Natural killer cell (primary cell): Measurements from ENCODE around the gene HK1. TPM values are rescaled to one million over a fixed set of nuclear protein-coding genes. Genes with fewer than 3 reads are reported as not detected.

Source experiments
- ATAC-seq, 3 donors: fragments of 150-1000 bp in 2 of 3; fragments of 200-7000 bp in 1 of 3; cut with Tn5 transposase; 1 replicate in 1 of 3; 2 replicates in 2 of 3; pipeline ENCODE4 v1.10.0; 2021; ENCODE audit warnings: mild to moderate bottlenecking in 2 of 3, moderate library complexity in 2 of 3
- DNase-seq, 2 donors: peaks; one replicate each; pipeline versions ENCODE4 v3.0.0 to v3.0.0-alpha.2; 2013 to 2021; ENCODE audit warnings: mixed read lengths in 1 of 2
- H3K27ac ChIP-seq: one replicate; pipeline ENCODE4 v1.5.1; 2013; ENCODE audit warnings: mild to moderate bottlenecking, low read length
- H3K27me3 ChIP-seq: one replicate; pipeline ENCODE4 v1.6.1; 2013; ENCODE audit warnings: low read length; ENCODE audit not compliant: control insufficient read depth, insufficient read depth
- H3K36me3 ChIP-seq: one replicate; pipeline ENCODE4 v1.6.1; 2013; ENCODE audit warnings: low read length; ENCODE audit not compliant: control insufficient read depth, insufficient read depth
- H3K4me1 ChIP-seq: one replicate; pipeline ENCODE4 v1.6.1; 2013; ENCODE audit warnings: low read length; ENCODE audit not compliant: control insufficient read depth, insufficient read depth
- H3K4me3 ChIP-seq: one replicate; pipeline ENCODE4 v1.5.1; 2013; ENCODE audit warnings: low read length
- H3K9me3 ChIP-seq: one replicate; pipeline ENCODE4 v1.6.1; 2013; ENCODE audit warnings: low read length; ENCODE audit not compliant: control insufficient read depth, insufficient read depth
- H3K27ac Mint-ChIP-seq, 2 donors: one replicate each; pipeline ENCODE4 v1.8.0; 2022; ENCODE audit warnings: mild to moderate bottlenecking in 2 of 2, mixed read lengths in 2 of 2, moderate library complexity in 1 of 2
- H3K27me3 Mint-ChIP-seq, 2 donors: one replicate each; pipeline ENCODE4 v1.8.0; 2022; ENCODE audit warnings: low read depth in 2 of 2, mixed read lengths in 2 of 2
- H3K36me3 Mint-ChIP-seq: one replicate; pipeline ENCODE4 v1.8.0; 2022; ENCODE audit warnings: mixed read lengths
- H3K4me1 Mint-ChIP-seq, 2 donors: one replicate each; pipeline ENCODE4 v1.8.0; 2022; ENCODE audit warnings: mixed read lengths in 2 of 2
- H3K4me3 Mint-ChIP-seq: one replicate; pipeline ENCODE4 v1.8.0; 2022; ENCODE audit warnings: mild to moderate bottlenecking, moderate library complexity, mixed read lengths
- H3K9me3 Mint-ChIP-seq, 2 donors: one replicate each; pipeline ENCODE4 v1.8.0; 2022; ENCODE audit warnings: mixed read lengths in 2 of 2
- WGBS: methylation state at CpG from one replicate; pipeline ENCODE4 v1.1.7; 2013; ENCODE audit warnings: missing lambda C conversion rate; ENCODE audit not compliant: insufficient coverage; 5-methylcytosine and 5-hydroxymethylcytosine counted together
- intact Hi-C: fragments of 100-400 bp; cut with micrococcal nuclease; formaldehyde crosslinking; loops from one replicate; pipeline ENCODE4 v1.14.2; 2022
- total RNA-seq, 4 donors: library from RNA; stranded (reverse); fragments of 120-200 nt in 1 of 4; gene quantifications; one replicate each; pipeline versions ENCODE4 v1.2.3 to v1.2.4, GENCODE V29; 2013 to 2022
- TF ChIP-seq, protein P1 (sequence below): fragments of 200-600 bp; IDR thresholded peaks from one replicate; pipeline ENCODE4 v1.8.0; 2022; ENCODE audit warnings: antibody characterized with exemption

The HK1 gene
- total RNA-seq, 3 donors from 2014 or later (not counting 1 experiment from before 2014, with no cell fraction given) = 58.4 to 72.6 (median 69.5) TPM

DNA sequence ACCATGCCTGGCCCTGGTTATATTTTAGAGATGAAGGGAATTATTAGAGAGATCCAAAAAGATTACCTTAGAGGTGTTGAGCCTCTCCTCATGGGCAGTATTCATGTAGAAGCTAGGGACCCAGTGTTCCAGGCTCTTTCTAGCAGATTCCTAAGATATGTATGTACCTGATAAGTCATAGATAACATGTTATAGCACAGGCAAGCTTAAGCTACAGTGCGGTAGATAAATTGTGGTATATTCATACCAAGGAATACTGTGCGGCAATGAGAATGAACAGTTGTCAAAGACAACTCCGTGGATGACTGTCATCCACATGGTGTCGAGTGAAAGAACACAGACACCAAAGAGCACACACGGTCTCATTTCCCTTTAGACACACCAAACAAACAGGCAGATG is 85.4 kb downstream of the HK1 start:
- TF ChIP-seq, protein P1, sequence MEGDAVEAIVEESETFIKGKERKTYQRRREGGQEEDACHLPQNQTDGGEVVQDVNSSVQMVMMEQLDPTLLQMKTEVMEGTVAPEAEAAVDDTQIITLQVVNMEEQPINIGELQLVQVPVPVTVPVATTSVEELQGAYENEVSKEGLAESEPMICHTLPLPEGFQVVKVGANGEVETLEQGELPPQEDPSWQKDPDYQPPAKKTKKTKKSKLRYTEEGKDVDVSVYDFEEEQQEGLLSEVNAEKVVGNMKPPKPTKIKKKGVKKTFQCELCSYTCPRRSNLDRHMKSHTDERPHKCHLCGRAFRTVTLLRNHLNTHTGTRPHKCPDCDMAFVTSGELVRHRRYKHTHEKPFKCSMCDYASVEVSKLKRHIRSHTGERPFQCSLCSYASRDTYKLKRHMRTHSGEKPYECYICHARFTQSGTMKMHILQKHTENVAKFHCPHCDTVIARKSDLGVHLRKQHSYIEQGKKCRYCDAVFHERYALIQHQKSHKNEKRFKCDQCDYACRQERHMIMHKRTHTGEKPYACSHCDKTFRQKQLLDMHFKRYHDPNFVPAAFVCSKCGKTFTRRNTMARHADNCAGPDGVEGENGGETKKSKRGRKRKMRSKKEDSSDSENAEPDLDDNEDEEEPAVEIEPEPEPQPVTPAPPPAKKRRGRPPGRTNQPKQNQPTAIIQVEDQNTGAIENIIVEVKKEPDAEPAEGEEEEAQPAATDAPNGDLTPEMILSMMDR = no peak
- WGBS = 95% methylated on average over 5 of the region's 5 CpGs

DNA sequence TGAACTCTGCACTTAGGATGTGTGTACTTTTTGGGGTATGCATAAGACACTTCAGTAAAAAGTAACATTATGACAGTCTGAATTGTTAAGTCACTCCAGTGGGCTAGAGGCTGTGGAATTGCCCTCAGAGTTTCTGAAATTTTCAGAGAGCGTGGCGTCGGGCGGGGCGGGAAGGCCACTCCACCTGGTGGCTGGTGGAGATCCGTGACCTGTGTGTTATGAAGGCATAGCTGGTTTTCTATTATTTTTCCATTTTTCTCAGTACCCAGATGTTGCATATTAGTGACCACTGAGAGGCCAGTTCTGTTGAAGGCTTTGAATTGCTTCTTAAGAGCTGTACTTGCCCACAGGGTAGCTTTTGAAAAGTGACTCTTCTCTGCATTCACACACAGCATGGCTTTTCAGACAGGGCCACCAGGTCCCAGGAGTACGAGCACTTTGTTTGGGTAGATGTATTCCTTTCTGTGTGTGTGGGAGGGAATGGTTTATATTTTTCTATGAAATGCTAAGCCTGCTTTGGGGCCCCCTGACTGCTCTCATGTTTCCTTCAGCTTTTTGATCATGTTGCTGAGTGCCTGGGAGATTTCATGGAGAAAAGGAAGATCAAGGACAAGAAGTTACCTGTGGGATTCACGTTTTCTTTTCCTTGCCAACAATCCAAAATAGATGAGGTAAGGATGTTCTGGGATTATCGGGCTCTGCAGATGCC is 86.1 kb downstream of the HK1 start:
- Histone ChIP-seq H3K36me3 (peaks cover 47% of the 10 kb centered on the region), H3K4me1 (peaks cover 17% of the 10 kb centered on the region), H3K27ac (no peak overlapping the region), H3K27me3 (no peaks in the 10 kb centered on the region), H3K9me3 (no peaks in the 10 kb centered on the region), H3K4me3 (no peak overlapping the region)
- WGBS = 89% methylated on average over 8 of the region's 9 CpGs
- intact Hi-C loops = no loop called here
- no peak for ATAC-seq
- H3K9me3 Mint-ChIP-seq = no peaks in the 10 kb centered on the region
- no peaks in the 10 kb centered on the region for H3K27me3 Mint-ChIP-seq
- no peak overlapping the region for H3K4me3 Mint-ChIP-seq
- peak in 1 of 2 donors; percentile 36 for DNase-seq
- H3K36me3 Mint-ChIP-seq = peaks cover 4% of the 10 kb centered on the region
- H3K27ac Mint-ChIP-seq = peak overlapping the region in 1 of 2 donors; percentile 3
- TF ChIP-seq, protein P1 = no peak
- H3K4me1 Mint-ChIP-seq = peaks cover 16 to 27% of the 10 kb centered on the region in 2 donors

More for the DNA sequence above, 85.4 kb downstream of the HK1 start:
- H3K36me3 Mint-ChIP-seq = no peaks in the 10 kb centered on the region
- intact Hi-C loops = no loop called here
- peaks cover 20 to 30% of the 10 kb centered on the region in 2 donors for H3K4me1 Mint-ChIP-seq
- no peak overlapping the region for H3K4me3 Mint-ChIP-seq
- no peak for ATAC-seq
- peaks cover 25% of the 10 kb centered on the region for H3K4me1 ChIP-seq
- no peaks in the 10 kb centered on the region for H3K27me3 Mint-ChIP-seq
- no peak overlapping the region for H3K27ac ChIP-seq
- H3K27me3 ChIP-seq = no peaks in the 10 kb centered on the region
- H3K36me3 ChIP-seq = peaks cover 40% of the 10 kb centered on the region
- no peak for DNase-seq
- H3K9me3 Mint-ChIP-seq = no peaks in the 10 kb centered on the region
- H3K4me3 ChIP-seq = no peak overlapping the region
- peak overlapping the region in 1 of 2 donors; percentile 3 for H3K27ac Mint-ChIP-seq
- H3K9me3 ChIP-seq = no peaks in the 10 kb centered on the region

DNA sequence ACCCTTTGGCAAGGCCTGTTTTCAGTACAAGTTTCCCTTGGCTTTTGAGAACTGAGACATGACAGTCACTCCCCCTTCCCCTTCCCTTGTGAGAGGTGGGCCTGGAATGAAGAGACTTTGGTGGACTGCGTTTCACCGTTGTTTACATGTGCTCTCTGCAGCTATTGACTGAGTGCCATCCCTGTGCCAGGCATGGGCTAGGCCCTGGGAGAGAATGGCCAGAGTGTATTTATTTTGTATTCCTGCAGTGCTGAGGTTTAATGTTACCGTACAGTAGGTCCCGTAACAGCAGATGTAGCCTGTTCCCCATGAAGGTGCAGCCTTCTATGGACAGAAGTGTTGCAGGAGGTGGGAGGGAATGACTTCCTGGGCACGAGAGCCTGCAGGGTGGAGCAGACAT is 88.4 kb downstream of the HK1 start:
- no peaks in the 10 kb centered on the region for H3K27me3 Mint-ChIP-seq
- H3K9me3 Mint-ChIP-seq = no peaks in the 10 kb centered on the region
- H3K36me3 Mint-ChIP-seq = peaks cover 8% of the 10 kb centered on the region
- Histone ChIP-seq H3K4me3 (no peak overlapping the region), H3K36me3 (peaks cover 56% of the 10 kb centered on the region), H3K4me1 (no peaks in the 10 kb centered on the region), H3K27me3 (no peaks in the 10 kb centered on the region), H3K27ac (no peak overlapping the region), H3K9me3 (no peaks in the 10 kb centered on the region)
- H3K27ac Mint-ChIP-seq = no peak overlapping the region
- TF ChIP-seq, protein P1 = no peak
- no peak for DNase-seq
- no peak overlapping the region for H3K4me3 Mint-ChIP-seq
- intact Hi-C loops = no loop called here
- ATAC-seq = no peak
- WGBS = 97% methylated on average over 5 of the region's 5 CpGs
- peaks cover 1 to 11% of the 10 kb centered on the region in 2 donors for H3K4me1 Mint-ChIP-seq

GRCh38 chr10:69367469-69367868 is 89.2 kb downstream of the HK1 start:
- H3K27me3 Mint-ChIP-seq = no peaks in the 10 kb centered on the region
- Histone ChIP-seq H3K4me3 (no peak overlapping the region), H3K36me3 (peaks cover 60% of the 10 kb centered on the region), H3K9me3 (no peaks in the 10 kb centered on the region), H3K27ac (no peak overlapping the region), H3K27me3 (no peaks in the 10 kb centered on the region), H3K4me1 (no peaks in the 10 kb centered on the region)
- H3K36me3 Mint-ChIP-seq = peaks cover 8% of the 10 kb centered on the region
- TF ChIP-seq, protein P1 = no peak
- DNase-seq (no peak), ATAC-seq (no peak)
- intact Hi-C loops = no loop called here
- H3K9me3 Mint-ChIP-seq = no peaks in the 10 kb centered on the region
- H3K4me1 Mint-ChIP-seq = peaks cover 0 to 16% of the 10 kb centered on the region in 2 donors
- no peak overlapping the region for H3K4me3 Mint-ChIP-seq
- 94% methylated on average over 4 of the region's 4 CpGs for WGBS
- H3K27ac Mint-ChIP-seq = no peak overlapping the region
